ENCODE results near the gene SORL1. TPM values are rescaled to one million over a fixed set of nuclear protein-coding genes. Genes with fewer than 3 reads are reported as not detected.

Gene SORL1
- total and polyA plus RNA-seq, 2 of the 8 experiments (the other 6 are each of a cell fraction or from before 2014, with no cell fraction given): 38.1 to 65.5 TPM

DNA sequence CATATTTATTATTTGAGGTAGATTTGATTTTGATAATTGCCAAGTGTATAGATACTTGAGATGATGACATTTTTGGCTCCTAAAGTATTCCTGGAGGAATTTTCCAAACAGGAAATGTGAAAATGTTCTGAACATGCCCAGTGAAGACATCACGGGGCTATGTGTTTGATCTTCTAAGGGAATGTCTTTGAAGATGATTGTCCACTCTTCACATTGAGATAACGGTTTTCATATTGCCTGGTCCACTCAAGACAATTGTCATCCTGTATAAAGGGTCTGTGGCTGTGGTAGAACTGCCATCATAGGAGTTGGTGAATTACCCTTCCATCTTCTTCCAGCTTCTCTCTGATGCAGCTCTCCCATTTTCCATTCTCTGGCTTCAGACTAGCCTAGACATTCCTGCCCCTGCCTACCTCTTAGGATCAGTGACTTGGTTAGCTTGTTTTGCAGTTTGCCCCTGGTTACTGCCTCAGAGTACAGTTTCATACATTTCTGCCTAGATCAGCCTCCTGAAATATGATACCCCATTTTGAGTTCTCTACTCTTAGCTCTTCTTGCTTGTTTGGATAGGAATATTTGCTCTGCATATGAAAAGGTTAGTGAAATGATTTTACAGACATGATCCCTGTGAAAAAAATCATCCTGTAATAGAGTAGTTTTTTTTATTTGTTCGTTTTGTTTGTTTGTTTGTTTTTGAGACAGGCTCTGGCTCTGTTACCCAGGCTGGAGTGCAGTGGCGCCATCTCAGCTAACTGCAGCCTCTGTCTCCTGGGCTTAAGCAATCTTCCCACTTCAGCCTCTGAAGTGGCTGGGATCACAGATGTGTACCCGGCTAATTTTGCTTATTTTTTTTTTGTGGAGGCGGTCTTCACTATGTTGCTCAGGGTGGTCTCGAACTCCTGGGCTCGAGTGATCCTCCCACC, 112.0 kb downstream of the SORL1 start:
- no peak for FAIRE-seq
- CTCF ChIA-PET (ENCODE audit: partially characterized antibody): interaction anchor here (0.6 to 1.7 kb wide), 9 partner anchors 11 to 241 kb away, joined by 3 to 5 read pairs (median 4); no protein-coding TSS in a partner anchor

More for the DNA sequence above, 112.0 kb downstream of the SORL1 start:
- no peak overlapping the region for H4K8ac ChIP-seq (ENCODE audit: extremely low read depth, insufficient read depth, low read length)
- H3K23ac ChIP-seq (ENCODE audit: insufficient read length): no peak overlapping the region
- no peak overlapping the region for H3K27ac ChIP-seq (ENCODE audit: low read depth, low read length)
- no peak overlapping the region for H4K91ac ChIP-seq (replicated peaks; ENCODE audit: insufficient read length, low read length)
- H2BK12ac ChIP-seq (ENCODE audit: low read depth, low read length): no peak overlapping the region
- no peak overlapping the region for H3K4ac ChIP-seq (replicated peaks; ENCODE audit: insufficient read length, low read depth, low read length)
- no peaks in the 10 kb centered on the region for H3K9me3 ChIP-seq (ENCODE audit: insufficient read depth in 2 of 2, low read depth in 1 of 2, low read length in 1 of 2)
- POLR2A ChIA-PET (ENCODE audit: partially characterized antibody): interaction anchor here (0.6 kb wide), 1 partner anchor 106 kb away, joined by 3 read pairs; no protein-coding TSS in a partner anchor
- no peaks in the 10 kb centered on the region for H3K27me3 ChIP-seq (replicated peaks in 1 of 4; ENCODE audit: control insufficient read depth in 3 of 4, extremely low read depth in 1 of 4, insufficient read depth in 3 of 4, low read length in 3 of 4)
- no peak overlapping the region for H2BK120ac ChIP-seq (replicated peaks; ENCODE audit: low read depth, low read length)
- no peak overlapping the region for H4K5ac ChIP-seq (ENCODE audit: insufficient read length, low read depth, low read length)
- H3K4me1 ChIP-seq (replicated peaks in 1 of 4; ENCODE audit: control insufficient read depth in 3 of 4, insufficient read depth in 4 of 4, low read length in 3 of 4): peaks cover 0 to 5% (median 2%) of the 10 kb centered on the region in 4 experiments; a peak in 2 of 7 replicates
- no peaks in the 10 kb centered on the region for H3K23me2 ChIP-seq (ENCODE audit: low read depth, low read length)
- H3K18ac ChIP-seq (ENCODE audit: extremely low read depth, low read length): no peak overlapping the region
- H3K36me3 ChIP-seq (ENCODE audit: control insufficient read depth in 2 of 4, insufficient read depth in 4 of 4, low read length in 3 of 4): peaks cover 5 to 27% (median 22%) of the 10 kb centered on the region in 4 experiments; a peak in 7 of 8 replicates
- no peak overlapping the region for H3K56ac ChIP-seq (replicated peaks; ENCODE audit: insufficient read length, low read depth, low read length)
- no peak overlapping the region for H3K14ac ChIP-seq (ENCODE audit: insufficient read length)
- H2BK20ac ChIP-seq (ENCODE audit: low read length): no peak overlapping the region
- no peak overlapping the region for H3K9ac ChIP-seq (replicated peaks in 1 of 4; ENCODE audit: extremely low read depth in 1 of 4, low read depth in 3 of 4, low read length in 3 of 4)
- no peak for TF ChIP-seq JUN (IDR thresholded peaks at IDR 0.05; ENCODE audit: low read depth, low read length)
- TF ChIP-seq RXRA (IDR thresholded peaks at IDR 0.05; ENCODE audit: insufficient read depth, low read depth, low read length): no peak
- no peak for TF ChIP-seq ZNF274 (IDR thresholded peaks at IDR 0.05; ENCODE audit: borderline replicate concordance, extremely low read depth, low read length)
- no peak for TF ChIP-seq SAP30 (IDR thresholded peaks at IDR 0.05; ENCODE audit: insufficient read depth, insufficient replicate concordance, low read length)
- H4K20me1 ChIP-seq (replicated peaks in 1 of 2; ENCODE audit: control insufficient read depth in 1 of 2, insufficient read depth in 2 of 2, low read length in 2 of 2): no peaks in the 10 kb centered on the region
- H2BK15ac ChIP-seq (ENCODE audit: low read length): no peak overlapping the region
- H3K4me2 ChIP-seq (ENCODE audit: insufficient read depth in 1 of 2, low read depth in 2 of 2, low read length in 2 of 2): no peak overlapping the region
- no peak overlapping the region for H2BK5ac ChIP-seq (ENCODE audit: low read depth, low read length)
- no peak overlapping the region for H2AK5ac ChIP-seq (ENCODE audit: low read depth, low read length)
- no peak overlapping the region for H2AFZ ChIP-seq (ENCODE audit: low read length)
- WGBS, 2 experiments (ENCODE audit: extremely low coverage in 1 of 2, insufficient coverage in 1 of 2, insufficient read length in 1 of 2, insufficient replicate concordance in 2 of 2, low coverage in 1 of 2, low lambda C conversion rate in 2 of 2, missing lambda C conversion rate in 1 of 2): 95% methylated on average over 8 of the region's 8 CpGs; no CpG with 5 or more reads in 1 of the 2 experiments
- no peaks in the 10 kb centered on the region; the same call in 1 of the 2 replicates for H3K79me1 ChIP-seq (ENCODE audit: low read depth, low read length)
- H3K79me2 ChIP-seq (ENCODE audit: control insufficient read depth in 1 of 2, insufficient read depth in 2 of 2, low read length in 2 of 2): no peaks in the 10 kb centered on the region
- DNase-seq (ENCODE audit: low read depth in 1 of 2, low spot score in 2 of 2): no peak
- no peak overlapping the region for H3K4me3 ChIP-seq (ENCODE audit: extremely low read depth in 1 of 4, insufficient read depth in 2 of 4, low read depth in 3 of 4, low read length in 4 of 4)

Data from H1 (cell line).